ENCODE results near the gene GRID2.
A peak's percentile ranks its signal among the peaks of the same experiment; 100 is the strongest.

The GRID2 gene

DNA sequence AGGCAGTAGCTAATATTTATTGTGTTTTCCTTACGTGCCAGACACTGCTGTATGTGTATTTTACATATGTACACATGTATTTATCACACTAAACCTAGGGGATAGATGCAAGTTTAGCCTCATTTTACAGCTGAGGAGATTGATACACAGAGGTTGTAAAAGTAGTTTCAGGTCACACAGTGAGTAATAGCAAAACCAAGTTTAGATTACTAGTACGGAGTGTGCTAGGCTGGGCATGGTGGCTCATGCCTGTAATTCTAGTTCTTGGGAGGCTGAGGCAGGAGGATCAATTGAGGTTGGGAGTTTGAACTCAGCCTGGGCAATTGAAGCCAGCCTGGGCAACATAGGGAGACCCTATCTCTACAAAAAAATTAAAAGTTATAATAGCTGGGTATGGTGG, 823.7 kb downstream of the GRID2 start:
- no peak for DNase-seq

DNA sequence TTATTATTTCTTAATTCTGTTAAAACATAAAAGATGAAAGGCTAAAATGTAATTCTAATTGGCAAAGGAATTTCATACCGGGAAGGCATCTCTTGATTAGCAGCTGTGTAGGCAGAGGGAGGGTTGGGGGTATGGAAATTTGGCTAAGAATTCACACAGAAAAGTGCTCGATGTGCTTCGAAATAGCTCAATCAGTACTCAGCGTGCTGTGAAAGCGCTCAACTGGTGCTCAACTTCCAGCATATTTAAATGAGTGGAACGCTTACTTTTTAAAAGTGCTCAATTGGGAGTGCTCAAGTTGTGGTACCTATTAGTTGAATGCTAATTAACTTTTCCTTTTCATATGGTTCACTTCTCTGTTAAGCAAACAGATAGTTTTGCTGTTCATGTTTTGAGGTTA, 828.9 kb downstream of the GRID2 start:
- DNase-seq, result no peak

DNA sequence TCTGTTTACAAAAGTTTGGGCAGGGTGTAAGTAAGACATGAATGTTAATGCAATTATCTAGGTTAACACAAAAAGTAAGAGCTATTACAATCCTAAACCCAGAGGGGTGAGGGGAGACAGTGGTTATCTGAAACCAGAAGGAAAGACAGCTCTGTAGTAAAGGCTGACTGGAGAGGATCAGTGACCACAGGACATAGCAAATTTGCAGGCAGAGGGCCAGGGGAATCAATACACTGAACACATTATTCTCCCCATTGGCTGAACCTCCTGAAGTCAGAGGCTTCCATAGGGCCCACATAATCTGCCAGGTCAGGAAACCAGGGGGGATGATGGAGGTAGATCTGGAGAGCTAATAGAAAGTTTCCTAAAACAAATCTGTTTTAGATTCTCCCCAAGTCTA, 835.4 kb downstream of the GRID2 start:
- no peak for DNase-seq

DNA sequence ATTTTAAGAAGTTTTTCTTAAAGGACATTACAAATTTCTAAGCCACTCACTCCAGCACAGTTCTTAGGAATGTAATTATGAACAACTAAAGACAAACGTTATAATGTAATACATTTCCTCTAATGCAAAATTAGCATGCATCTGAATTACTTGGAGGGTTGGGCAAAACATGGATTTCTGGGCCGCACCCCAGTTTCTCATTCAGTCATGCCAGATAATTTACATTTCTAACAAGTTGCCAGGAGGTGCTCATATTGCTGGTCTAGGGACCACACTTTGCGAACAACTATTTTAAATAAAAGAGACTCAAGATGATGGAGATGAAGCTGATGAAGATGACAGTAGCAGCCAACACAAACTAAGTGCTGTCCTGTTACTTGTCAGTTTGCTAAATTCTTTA, 840.1 kb downstream of the GRID2 start:
- DNase-seq, result no peak

DNA sequence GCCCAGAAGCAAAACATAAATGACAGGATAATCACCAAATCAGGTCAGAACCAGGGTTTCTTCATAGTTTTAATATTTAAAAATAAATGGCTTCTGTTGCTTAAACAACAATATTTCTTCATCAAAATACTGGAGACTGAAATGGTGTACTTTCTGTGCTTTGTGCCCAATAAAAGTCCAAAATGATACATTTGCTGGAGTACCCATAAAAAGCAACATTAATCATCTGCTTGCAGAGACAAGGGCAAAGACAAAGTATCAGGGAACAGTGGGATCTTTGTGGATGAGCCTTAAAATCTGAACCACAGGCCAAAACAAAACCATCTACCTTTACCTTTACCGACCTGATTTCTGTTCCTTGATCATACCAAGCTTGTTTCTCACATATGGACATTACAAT, 840.9 kb downstream of the GRID2 start:
- DNase-seq, result no peak

DNA sequence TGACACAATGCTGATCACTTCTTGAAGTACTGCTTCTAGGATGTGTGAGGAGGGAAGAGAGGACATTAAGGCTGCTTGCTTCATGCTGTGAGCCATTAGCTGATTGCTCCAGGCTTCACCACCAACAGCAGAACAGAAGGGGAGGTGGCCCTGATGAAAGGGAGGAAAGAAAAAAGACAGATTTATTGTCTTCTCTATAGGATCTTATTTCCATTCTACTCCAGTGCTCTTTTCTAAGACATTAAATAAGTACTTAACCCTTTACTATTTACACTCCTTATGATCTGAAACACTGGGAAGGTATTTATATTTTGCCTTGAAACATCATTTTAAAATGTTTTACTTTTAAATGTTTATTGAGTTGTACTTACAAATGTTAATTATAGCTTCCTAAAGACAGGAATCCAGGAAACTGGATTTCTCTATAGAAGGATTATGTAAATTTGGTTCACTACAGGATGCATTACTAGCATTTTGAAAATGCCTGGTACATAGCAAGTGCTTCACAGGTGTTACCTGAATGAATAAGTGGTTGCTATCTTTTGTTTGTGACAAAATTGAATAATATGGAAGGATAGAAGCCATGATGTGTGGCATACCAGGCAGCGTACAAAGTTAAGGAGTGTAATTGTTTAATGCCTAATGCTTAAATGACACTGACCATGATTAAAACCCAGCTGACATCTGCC, 843.9 kb downstream of the GRID2 start:
- no peak for DNase-seq

DNA sequence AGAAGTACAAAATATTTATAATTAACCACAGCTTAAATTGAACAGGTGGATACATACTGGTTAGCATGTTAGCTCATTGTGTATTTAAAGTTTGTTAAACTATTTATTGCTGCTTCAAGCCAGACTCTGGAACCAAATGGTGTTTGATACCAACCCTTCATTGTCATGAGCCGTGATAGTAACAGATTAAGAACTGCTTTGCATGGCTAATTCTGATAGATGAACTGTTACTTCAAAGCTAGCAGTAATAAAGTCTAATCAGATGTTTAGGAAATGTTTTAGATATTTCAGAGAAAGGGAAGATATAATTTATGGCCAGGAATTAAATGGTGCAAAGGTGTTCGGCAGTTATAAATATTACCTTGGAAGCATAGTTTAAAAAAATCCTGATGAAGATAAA, 848.7 kb downstream of the GRID2 start:
- DNase-seq, result no peak

DNA sequence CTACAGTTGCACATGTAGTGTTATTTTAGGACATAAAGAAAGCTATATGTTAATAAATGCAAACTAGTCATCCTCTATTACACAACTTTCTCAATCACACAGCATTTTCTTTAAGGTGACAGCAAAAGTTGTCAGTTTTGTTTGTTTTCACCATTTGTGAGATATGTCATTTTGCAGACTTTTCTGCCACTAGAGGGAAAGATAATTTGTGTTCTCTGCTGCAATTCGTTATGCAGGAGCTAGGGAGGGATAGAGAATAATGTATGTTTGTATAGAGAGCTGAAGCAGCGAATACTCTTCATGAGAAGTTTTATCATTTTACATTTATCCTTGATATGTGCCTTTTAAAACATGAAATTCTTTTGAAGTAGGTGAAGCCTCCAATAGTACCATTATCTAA, 854.2 kb downstream of the GRID2 start:
- DNase-seq, result no peak

DNA sequence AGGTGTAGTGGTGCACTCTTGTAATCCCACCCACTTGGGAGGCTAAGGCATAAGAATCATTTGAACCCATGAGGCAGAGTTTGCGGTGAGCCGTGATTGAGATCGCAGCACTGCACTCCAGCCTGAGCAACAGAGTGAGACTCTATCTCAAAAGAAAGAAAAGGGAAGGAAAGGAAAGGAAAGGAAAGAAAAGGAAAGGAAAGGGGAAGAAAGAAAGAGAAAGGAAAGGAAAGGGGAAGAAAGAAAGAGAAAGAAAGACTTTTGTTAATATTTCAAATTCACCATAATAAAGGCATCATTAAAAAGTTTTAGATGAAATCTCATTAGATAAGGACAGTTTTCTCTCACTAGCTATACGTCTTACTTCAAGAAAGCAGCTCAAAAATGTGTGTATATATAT, 864.3 kb downstream of the GRID2 start:
- no peak for DNase-seq

DNA sequence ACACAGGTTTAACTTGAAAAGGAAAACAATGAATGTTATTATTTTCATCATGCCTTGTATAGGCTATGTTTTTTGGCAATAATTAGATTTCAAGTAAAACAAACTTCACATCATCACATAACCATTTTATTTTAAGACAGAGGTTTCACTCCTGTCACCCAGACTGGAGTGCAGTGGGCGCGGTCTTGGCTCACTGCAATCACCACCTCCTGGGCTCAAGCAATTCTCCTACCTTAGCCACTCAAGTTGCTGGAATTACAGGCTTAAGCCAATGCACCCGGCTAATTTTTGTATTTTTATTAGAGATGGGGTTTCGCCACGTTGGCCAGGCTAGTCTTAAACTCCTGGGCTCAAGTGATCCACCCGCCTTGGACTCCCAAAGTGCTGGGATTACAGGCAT, 866.2 kb downstream of the GRID2 start:
- no peak for DNase-seq

DNA sequence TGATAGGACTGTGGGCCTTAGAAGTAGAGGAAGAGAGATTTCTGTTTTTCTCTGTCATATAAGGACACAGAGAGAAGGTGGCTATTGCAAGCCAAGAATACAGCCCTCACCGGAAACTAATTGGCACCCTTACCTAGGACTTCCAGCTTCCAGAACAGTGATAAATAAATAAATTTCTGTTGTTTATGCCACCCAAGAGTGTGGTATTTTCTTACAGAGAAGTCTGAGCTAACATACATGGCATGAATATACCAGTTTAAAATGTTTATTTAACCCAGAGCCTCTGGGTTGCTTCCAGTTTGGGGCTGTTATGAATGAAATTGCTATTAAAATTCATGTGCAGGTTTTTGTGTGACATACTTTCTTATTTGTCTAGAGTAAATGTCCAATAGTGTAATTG, 870.8 kb downstream of the GRID2 start:
- no peak for DNase-seq

DNA sequence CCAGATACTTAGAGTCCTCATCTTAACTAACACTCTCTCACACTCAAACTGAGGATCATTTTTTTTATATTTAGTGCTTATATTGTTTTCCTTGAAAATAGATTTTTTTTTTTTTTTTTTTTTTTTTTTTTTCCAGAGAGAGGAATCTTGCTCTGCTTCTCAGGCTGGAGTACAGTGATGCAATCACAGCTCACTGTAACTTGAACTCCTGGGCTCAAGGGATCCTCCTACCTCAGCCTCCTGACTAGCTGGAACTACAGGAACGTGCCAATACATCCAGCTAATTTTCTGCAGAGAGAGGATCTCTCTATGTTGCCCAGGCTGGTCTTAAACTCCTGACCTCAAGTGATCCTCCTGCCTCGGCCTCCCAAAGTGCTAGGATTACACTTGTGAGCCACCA, 874.5 kb downstream of the GRID2 start:
- DNase-seq, result no peak

DNA sequence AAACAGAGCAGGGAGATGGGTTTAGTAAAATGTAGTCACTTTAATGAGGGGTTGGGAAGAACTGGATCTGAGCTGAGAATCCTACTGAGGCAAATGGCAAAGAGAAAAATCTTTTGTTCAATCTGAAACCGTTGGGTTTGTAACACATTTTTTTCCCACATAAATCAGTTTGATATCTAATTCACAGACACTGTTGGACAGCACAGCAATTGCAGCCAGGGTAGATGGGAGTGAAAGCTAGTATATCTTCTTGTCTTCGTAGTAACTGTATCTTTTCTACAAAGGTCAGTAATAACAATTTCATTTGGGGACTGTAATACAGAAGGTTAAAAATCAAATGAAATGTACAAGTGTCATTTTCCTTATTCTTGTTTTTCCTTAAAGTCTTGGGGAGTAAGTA, 875.3 kb downstream of the GRID2 start:
- DNase-seq, result no peak

DNA sequence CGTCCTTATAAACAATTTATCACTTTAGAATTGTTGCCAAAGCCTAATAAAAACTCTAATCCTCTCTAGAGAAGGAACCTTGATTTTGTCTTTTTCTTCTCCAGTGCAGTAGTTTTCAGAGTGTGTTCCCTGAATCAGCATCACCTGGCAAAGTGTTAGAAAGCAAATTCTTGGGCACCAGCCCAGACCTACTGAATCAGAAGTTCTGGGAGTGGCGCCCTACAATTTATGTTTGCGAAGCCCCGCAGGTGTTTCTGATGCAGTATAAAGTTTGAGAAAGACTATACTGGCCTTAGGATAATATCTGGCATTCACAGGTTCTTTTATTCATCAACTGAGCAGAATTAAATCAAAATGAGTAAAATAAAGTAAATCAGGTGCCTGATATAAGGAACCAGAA, 879.0 kb downstream of the GRID2 start:
- DNase-seq, result no peak

DNA sequence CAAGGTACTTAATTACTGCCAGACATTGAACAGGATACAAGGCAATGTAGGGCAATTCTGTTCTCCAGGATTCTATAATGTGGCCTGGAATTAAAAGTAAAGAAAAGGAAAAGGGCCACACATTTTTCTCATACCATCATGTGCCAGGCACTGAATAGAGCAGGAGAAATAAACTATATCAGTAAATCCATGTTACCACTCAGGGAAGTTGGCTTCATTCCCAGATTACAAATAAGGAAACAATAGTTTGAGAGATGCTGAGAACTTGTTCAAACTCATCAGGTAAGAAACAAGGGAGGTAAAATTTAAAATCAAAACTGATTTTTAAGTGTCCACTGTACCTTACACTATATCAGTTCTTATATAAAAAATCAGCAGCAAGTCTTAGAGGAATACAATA, 879.8 kb downstream of the GRID2 start:
- DNase-seq, result peak; percentile 35

DNA sequence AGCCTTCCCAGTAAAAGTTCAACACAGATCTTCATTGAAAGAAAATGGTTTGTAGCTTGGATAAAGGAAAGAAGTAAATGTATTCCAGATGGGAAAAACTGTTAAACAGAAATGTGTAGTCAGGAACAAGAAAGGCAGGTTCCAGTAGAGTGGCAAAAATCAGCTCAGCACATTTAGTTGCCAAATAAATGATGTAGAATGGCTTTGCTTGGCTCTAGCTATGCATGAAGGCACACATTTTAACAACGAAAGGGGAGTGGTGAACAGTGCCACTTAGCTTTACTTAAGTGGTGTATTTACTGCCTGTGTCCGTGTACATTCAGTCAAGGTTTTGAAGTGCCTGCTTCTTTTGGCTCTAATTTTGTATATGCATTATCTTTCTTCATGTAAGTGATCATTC, 880.3 kb downstream of the GRID2 start:
- DNase-seq, result peak; percentile 35

DNA sequence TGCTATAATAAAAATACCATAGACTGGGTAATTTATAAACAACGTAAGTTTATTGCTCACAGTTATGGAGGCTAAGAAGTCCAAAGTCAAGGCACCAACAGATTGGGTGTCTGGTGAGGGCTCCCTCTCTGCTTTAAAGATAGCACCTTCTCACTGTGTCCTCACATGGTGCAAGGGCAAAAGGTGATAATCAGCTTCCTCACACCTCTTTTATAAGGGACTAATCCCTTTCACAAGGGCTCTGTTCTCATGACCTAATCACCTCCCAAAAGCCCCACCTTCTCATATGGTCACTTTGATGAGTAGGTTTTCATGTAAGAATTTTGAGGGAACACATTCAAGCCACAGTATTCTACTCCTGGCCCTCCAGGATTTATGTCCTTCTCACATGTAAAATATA, 883.1 kb downstream of the GRID2 start:
- no peak for DNase-seq

DNA sequence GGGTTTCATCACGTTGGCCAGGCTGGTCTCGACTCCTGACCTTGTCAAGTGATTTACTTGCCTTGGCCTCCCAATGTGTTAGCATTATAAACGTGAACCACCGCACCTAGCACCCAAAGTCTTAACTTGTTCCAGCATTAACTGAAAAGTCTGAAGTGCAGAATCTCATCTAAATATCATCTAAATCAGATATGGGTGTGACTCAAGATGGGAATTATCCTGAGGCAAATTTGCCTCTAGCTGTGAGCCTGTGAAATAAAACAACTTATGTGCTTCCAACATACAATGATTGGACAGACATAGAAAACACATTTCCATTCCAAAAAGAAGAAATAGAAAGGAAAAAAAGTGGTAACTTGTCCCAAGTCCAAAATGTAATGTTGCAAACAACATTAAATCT, 883.7 kb downstream of the GRID2 start:
- DNase-seq, result no peak

DNA sequence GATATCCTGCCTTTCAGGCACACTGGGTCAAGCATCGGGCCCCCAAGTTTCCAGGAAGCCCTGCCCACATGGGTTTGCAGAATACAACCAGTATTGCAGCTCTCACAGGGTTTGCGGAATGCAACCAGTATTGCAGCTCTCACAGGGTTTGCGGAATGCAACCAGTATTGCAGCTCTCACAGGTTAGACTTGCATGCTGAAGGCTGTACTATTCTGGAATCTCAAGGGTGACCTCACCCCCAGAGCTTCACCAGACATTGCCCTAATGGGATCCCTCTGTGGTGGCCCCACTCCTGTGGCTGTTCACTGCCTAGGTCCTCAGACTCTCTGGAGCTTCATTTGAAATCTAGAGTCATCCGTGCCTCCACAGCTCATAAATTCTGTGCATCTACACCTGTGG, 884.1 kb downstream of the GRID2 start:
- no peak for DNase-seq

DNA sequence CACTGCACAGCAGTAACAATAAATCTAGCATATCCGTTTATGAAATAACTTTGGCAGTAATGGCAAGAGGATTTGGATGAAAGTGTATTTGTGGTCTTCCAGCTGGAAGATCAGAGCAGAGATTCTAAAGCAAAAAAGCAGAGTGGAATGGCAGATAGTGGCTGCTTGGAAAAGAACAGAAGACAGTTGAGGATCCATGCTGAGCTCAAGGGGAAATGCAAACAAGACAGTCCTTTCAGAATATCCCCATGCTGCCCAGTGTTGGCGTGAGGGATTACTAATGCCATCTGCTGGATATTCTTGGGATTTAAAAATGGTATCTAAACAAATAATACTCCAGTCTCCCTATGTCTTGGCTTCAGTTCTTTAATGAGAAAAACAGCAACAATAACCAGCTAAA, 895.7 kb downstream of the GRID2 start:
- peak; percentile 12 for DNase-seq

DNA sequence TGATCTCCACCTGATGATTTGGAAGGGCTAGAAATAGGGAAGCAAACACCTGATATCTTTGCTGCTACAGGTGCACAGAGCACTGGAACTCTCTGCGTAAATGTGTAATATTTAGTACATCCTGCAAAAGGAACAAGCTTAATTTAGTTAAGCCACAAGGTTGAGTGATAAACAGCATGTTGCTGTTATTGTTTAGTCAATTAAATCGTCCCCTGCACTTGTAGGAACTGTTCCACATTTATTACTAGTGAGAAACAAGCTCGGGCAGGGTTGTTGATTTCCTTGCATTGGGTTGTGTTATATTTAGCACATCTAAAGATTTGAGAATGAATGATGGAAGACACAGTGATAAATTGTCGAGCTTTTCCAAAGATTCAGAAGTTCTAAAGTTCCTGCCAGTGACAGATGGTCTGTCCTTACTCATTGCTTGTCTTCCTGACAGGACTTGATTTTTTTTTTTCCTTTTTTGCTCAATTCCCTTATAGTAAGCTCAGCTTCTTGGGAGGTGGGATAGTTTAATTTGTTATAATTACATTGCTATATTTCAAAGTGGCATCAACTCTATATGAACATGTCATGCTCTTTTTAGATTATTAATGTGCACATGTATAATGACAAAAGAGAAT, 897.8 kb downstream of the GRID2 start:
- DNase-seq, result no peak

DNA sequence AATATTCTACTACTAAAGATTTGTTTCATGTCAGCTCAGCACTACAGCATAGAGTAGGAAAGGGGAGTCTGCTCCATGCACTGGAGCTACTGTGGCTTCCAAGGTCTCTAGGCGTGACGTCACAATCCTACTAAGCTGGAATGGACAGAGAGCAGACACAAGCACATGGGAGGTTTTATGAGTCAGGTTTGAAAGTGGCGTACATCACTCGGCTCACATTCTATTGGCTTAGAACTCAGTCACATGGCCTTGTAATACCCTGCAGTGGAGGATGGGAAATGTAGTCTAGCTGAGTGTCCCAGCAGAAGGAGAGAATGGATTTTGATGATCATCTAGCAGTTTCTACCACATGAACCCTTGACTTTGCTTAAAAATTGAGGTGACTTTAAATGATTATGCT, 899.9 kb downstream of the GRID2 start:
- DNase-seq, result no peak

DNA sequence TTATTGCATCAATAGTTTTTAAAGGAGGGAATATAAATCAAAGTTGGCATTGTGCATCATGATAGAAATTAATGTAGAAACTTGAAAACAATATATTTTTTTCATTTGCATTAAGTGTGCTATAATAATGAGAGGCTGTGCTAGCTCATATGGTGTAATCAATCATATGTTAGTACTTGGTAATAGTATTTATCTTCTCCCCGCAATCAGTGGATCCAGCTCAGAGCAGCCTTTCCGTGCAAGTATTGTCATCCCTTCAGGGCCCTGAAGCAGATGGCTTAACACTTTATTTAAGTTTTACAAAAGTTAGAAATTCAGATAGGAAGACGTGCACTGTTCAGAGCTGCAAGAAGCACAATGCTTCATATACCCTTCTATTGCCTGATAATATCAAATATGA, 908.5 kb downstream of the GRID2 start:
- no peak for DNase-seq

DNA sequence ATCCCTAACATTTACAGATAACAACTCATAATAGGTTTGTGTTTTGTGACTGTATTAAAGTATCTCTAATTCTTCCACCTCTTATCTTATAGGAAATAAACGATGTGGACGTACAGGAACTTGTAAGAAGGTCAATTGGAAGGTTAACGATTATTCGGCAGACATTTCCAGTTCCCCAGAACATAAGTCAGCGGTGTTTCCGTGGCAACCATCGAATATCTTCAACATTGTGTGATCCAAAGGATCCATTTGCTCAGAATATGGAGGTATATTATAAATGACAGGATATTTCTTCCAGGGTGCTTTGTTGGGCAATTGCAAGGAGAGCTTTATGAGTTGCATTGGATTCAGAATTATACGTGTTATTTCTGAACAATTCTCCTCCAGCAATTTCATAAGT, 912.9 kb downstream of the GRID2 start:
- no peak for DNase-seq

DNA sequence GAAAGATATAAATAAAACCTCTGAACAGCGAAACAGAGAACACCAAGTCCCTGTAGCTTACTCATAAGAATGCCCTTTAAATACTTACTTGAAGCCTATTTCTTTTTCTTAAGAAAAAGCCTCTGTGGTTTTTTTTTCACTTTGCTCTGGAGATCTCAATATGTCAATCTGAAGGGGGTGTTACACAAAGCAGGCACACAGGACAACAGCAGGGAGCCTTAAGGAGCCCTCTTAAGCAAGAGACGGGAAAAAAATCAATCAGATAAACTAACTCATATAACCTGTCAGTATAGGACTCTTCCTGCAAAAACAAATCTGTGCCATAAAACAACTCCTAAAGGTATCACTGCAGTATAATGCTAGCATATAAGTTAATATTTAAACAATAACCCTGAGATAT, 913.7 kb downstream of the GRID2 start:
- DNase-seq, result no peak
